Left forelimb (tissue), 1 donor: ENCODE results near the gene CD99L2.
"Not testable (repeated sequence)": the region's sequence is repeated elsewhere in the genome, so short reads cannot be mapped to it uniquely, and the experiment has no call there.

Source experiments
- DNase-seq: peaks from one replicate; pipeline ENCODE4 v3.0.0-alpha.2; 2018; ENCODE audit warnings: low spot score

CD99L2 gene

GRCh38 chrX:150896632-150897031 is 1.8 kb downstream of the CD99L2 start:
- DNase-seq = no peak

- no peak for DNase-seq
Observed at GRCh38 chrX:150893936-150894335, 4.5 kb downstream of the CD99L2 start.

- no peak for DNase-seq
Observed at GRCh38 chrX:150889131-150889530, 9.3 kb downstream of the CD99L2 start.

- DNase-seq = no peak
Observed at GRCh38 chrX:150887906-150888465, 10.5 kb downstream of the CD99L2 start.

- DNase-seq = not testable (repeated sequence)
Observed at GRCh38 chrX:150887268-150887667, 11.2 kb downstream of the CD99L2 start.

GRCh38 chrX:150886381-150886780 is 12.1 kb downstream of the CD99L2 start:
- no peak for DNase-seq

- DNase-seq = no peak
Observed at GRCh38 chrX:150880808-150881165, 17.7 kb downstream of the CD99L2 start.

- no peak for DNase-seq
Observed at GRCh38 chrX:150879855-150880807, 18.3 kb downstream of the CD99L2 start.

GRCh38 chrX:150875621-150876020 is 22.8 kb downstream of the CD99L2 start:
- DNase-seq = not testable (repeated sequence)

GRCh38 chrX:150874448-150874847 is 24.0 kb downstream of the CD99L2 start:
- DNase-seq = no peak

GRCh38 chrX:150873616-150874015 is 24.9 kb downstream of the CD99L2 start:
- DNase-seq = no peak

- DNase-seq = no peak
Observed at GRCh38 chrX:150872773-150873336, 25.6 kb downstream of the CD99L2 start.

- DNase-seq = no peak
Observed at GRCh38 chrX:150871341-150871811, 27.1 kb downstream of the CD99L2 start.

- no peak for DNase-seq
Observed at GRCh38 chrX:150870487-150871340, 27.8 kb downstream of the CD99L2 start.

- no peak for DNase-seq
Observed at GRCh38 chrX:150870029-150870428, 28.4 kb downstream of the CD99L2 start.

GRCh38 chrX:150869450-150869849 is 29.0 kb downstream of the CD99L2 start:
- DNase-seq = no peak

GRCh38 chrX:150868625-150869024 is 29.8 kb downstream of the CD99L2 start:
- no peak for DNase-seq

GRCh38 chrX:150864127-150864526 is 34.3 kb downstream of the CD99L2 start:
- no peak for DNase-seq

GRCh38 chrX:150863191-150863590 is 35.3 kb downstream of the CD99L2 start:
- DNase-seq = no peak

- no peak for DNase-seq
Observed at GRCh38 chrX:150857453-150857852, 41.0 kb downstream of the CD99L2 start.

GRCh38 chrX:150856785-150857184 is 41.7 kb downstream of the CD99L2 start:
- no peak for DNase-seq

GRCh38 chrX:150856101-150856500 is 42.4 kb downstream of the CD99L2 start:
- DNase-seq = no peak
